ENCODE results near the gene PFKFB2. TPM values are rescaled to one million over a fixed set of nuclear protein-coding genes. Genes with fewer than 3 reads are reported as not detected.
A peak's percentile ranks its signal among the peaks of the same experiment; 100 is the strongest.

Gene PFKFB2
- polyA plus RNA-seq, 3 donors, result 2.1 to 6.9 (median 2.3) TPM

GRCh38 chr1:207035877-207036551 lies 17.1 kb upstream of the PFKFB2 start:
- no peak overlapping the region for H3K4me3 Mint-ChIP-seq
- H3K9me3 ChIP-seq (replicated peaks in 1 of 2; ENCODE audit: control insufficient read depth in 1 of 2, insufficient read depth in 1 of 2, low read length in 2 of 2), result no peaks in the 10 kb centered on the region
- no peak overlapping the region for H2AFZ ChIP-seq (ENCODE audit: insufficient read depth, low read depth, low read length, poor library complexity, severe bottlenecking)
- H3K4me2 ChIP-seq (replicated peaks; ENCODE audit: extremely low read depth, low read length, poor library complexity, severe bottlenecking), result no peak overlapping the region
- peak overlapping the region in 1 of 7 donors; percentile 33 for H3K27ac Mint-ChIP-seq
- 100% methylated on average over 2 of the region's 4 CpGs for WGBS (ENCODE audit: insufficient coverage)
- no peaks in the 10 kb centered on the region for H3K36me3 ChIP-seq (replicated peaks in 1 of 2; ENCODE audit: control insufficient read depth in 1 of 2, insufficient read depth in 2 of 2, low read length in 2 of 2)
- H3K9ac ChIP-seq (ENCODE audit: insufficient read depth, low read length, poor library complexity, severe bottlenecking), result no peak overlapping the region
- no peak overlapping the region for H3K27ac ChIP-seq (ENCODE audit: low read depth in 1 of 2, low read length in 2 of 2)
- H3K4me3 ChIP-seq (replicated peaks in 1 of 3; ENCODE audit: low read depth in 2 of 3, low read length in 3 of 3), result no peak overlapping the region
- H3K27me3 Mint-ChIP-seq (ENCODE audit: low read depth in 3 of 3), result peaks cover 4 to 10% (median 9%) of the 10 kb centered on the region in 3 donors
- intact Hi-C loops (cut with micrococcal nuclease), result no loop called here
- no peak for DNase-seq
- no peaks in the 10 kb centered on the region for H3K4me1 ChIP-seq (ENCODE audit: control insufficient read depth in 1 of 2, insufficient read depth in 2 of 2, low read length in 2 of 2)
- peaks cover 4 to 8% of the 10 kb centered on the region in 2 donors for H3K27me3 ChIP-seq (ENCODE audit: control insufficient read depth in 2 of 2, insufficient read depth in 2 of 2, low read length in 2 of 2)
- no peaks in the 10 kb centered on the region for H4K20me1 ChIP-seq (ENCODE audit: insufficient read depth, low read length)
- no peaks in the 10 kb centered on the region for H3K36me3 Mint-ChIP-seq
- no peaks in the 10 kb centered on the region for H3K9me3 Mint-ChIP-seq
- no peak for TF ChIP-seq CTCF (IDR thresholded peaks at IDR 0.05)
- no peaks in the 10 kb centered on the region for H3K79me2 ChIP-seq (ENCODE audit: insufficient read depth, low read length)
- H3K4me1 Mint-ChIP-seq, result peaks cover 7% of the 10 kb centered on the region

GRCh38 chr1:207036865-207037264 lies 16.2 kb upstream of the PFKFB2 start:
- DNase-seq, result no peak
- H3K4me1 Mint-ChIP-seq, result peaks cover 7% of the 10 kb centered on the region
- no peaks in the 10 kb centered on the region for H3K9me3 Mint-ChIP-seq
- no peak overlapping the region for H3K4me3 ChIP-seq (replicated peaks in 1 of 3; ENCODE audit: low read depth in 2 of 3, low read length in 3 of 3)
- H3K27me3 ChIP-seq (ENCODE audit: control insufficient read depth in 2 of 2, insufficient read depth in 2 of 2, low read length in 2 of 2), result peaks cover 4 to 8% of the 10 kb centered on the region in 2 donors
- H3K79me2 ChIP-seq (ENCODE audit: insufficient read depth, low read length), result no peaks in the 10 kb centered on the region
- no peaks in the 10 kb centered on the region for H3K36me3 ChIP-seq (replicated peaks in 1 of 2; ENCODE audit: control insufficient read depth in 1 of 2, insufficient read depth in 2 of 2, low read length in 2 of 2)
- intact Hi-C loops (cut with micrococcal nuclease), result no loop called here
- H3K27me3 Mint-ChIP-seq (ENCODE audit: low read depth in 3 of 3), result peaks cover 2 to 8% (median 5%) of the 10 kb centered on the region in 3 donors
- no CpG with 5 or more reads among the region's 1 CpG for WGBS (ENCODE audit: insufficient coverage)
- no peak overlapping the region for H2AFZ ChIP-seq (ENCODE audit: insufficient read depth, low read depth, low read length, poor library complexity, severe bottlenecking)
- H4K20me1 ChIP-seq (ENCODE audit: insufficient read depth, low read length), result no peaks in the 10 kb centered on the region
- H3K9ac ChIP-seq (ENCODE audit: insufficient read depth, low read length, poor library complexity, severe bottlenecking), result no peak overlapping the region
- H3K4me1 ChIP-seq (ENCODE audit: control insufficient read depth in 1 of 2, insufficient read depth in 2 of 2, low read length in 2 of 2), result no peaks in the 10 kb centered on the region
- no peak overlapping the region for H3K4me3 Mint-ChIP-seq
- no peak for TF ChIP-seq CTCF (IDR thresholded peaks at IDR 0.05)
- no peak overlapping the region for H3K4me2 ChIP-seq (replicated peaks; ENCODE audit: extremely low read depth, low read length, poor library complexity, severe bottlenecking)
- H3K27ac Mint-ChIP-seq, result no peak overlapping the region
- no peak overlapping the region for H3K27ac ChIP-seq (ENCODE audit: low read depth in 1 of 2, low read length in 2 of 2)
- no peaks in the 10 kb centered on the region for H3K9me3 ChIP-seq (replicated peaks in 1 of 2; ENCODE audit: control insufficient read depth in 1 of 2, insufficient read depth in 1 of 2, low read length in 2 of 2)
- peaks cover 0 to under 1% of the 10 kb centered on the region in 2 donors for H3K36me3 Mint-ChIP-seq
